Motor neuron (in vitro differentiated cells): ENCODE measurements around the gene TMEM43. TPM values are rescaled to one million over a fixed set of nuclear protein-coding genes. Genes with fewer than 3 reads are reported as not detected.
A peak's percentile ranks its signal among the peaks of the same experiment; 100 is the strongest.
"Not testable (repeated sequence)": the region's sequence is repeated elsewhere in the genome, so short reads cannot be mapped to it uniquely, and the experiment has no call there.

Experiments used
- ATAC-seq, 8 experiments: fragments of 200-7000 bp; cut with Tn5 transposase; replicated peaks in 6 of 8; 2 replicates each; pipeline ENCODE4 v1.8.0; 2021; ENCODE audit warnings: mild to moderate bottlenecking in 8 of 8, moderate library complexity in 8 of 8
- H3K27ac ChIP-seq, 2 donors: fragments of 250-450 bp; sonication (Bioruptor Pico); 2 replicates each; pipeline ENCODE4 v1.9.0; 2021; ENCODE audit warnings: antibody characterized with exemption in 2 of 2, mild to moderate bottlenecking in 2 of 2, moderate library complexity in 1 of 2
- H3K4me1 ChIP-seq, 2 donors: fragments of 250-450 bp; sonication (Bioruptor Pico); replicated peaks in 1 of 2; 2 replicates each; pipeline ENCODE4 v1.6.1; 2021; ENCODE audit warnings: antibody characterized with exemption in 2 of 2, mild to moderate bottlenecking in 2 of 2, moderate library complexity in 1 of 2
- H3K4me3 ChIP-seq, 5 donors: fragments of 250-450 bp; sonication (Bioruptor Pico); 2 replicates each; pipeline ENCODE4 v1.9.0; 2021; ENCODE audit warnings: antibody characterized with exemption in 5 of 5, mild to moderate bottlenecking in 5 of 5, moderate library complexity in 4 of 5
- WGBS, 10 experiments: fragments of 450-650 bp; shearing (Covaris generic); methylation state at CpG; one replicate each; pipeline ENCODE4 v1.0.0; 2022; 5-methylcytosine and 5-hydroxymethylcytosine counted together
- in situ Hi-C, 9 experiments: fragments of 400-800 bp; cut with MboI; loops; one replicate each; pipeline ENCODE4 v1.15.0; 2021; ENCODE audit warnings: low sequenced_read_pairs in 9 of 9, low pct_unique_long_range_greater_than_20kb in 2 of 9; ENCODE audit not compliant: unreplicated experiment in 9 of 9
- total RNA-seq, 8 experiments: library from RNA; unstranded; fragments of 300-600 nt; gene quantifications; 2 replicates each; pipeline versions ENCODE4 v1.2.3 to v1.2.4, GENCODE V29; 2022

Gene TMEM43
- total RNA-seq = 10 to 100 TPM; 27.7 to 81.8 (median 48.6) TPM

DNA sequence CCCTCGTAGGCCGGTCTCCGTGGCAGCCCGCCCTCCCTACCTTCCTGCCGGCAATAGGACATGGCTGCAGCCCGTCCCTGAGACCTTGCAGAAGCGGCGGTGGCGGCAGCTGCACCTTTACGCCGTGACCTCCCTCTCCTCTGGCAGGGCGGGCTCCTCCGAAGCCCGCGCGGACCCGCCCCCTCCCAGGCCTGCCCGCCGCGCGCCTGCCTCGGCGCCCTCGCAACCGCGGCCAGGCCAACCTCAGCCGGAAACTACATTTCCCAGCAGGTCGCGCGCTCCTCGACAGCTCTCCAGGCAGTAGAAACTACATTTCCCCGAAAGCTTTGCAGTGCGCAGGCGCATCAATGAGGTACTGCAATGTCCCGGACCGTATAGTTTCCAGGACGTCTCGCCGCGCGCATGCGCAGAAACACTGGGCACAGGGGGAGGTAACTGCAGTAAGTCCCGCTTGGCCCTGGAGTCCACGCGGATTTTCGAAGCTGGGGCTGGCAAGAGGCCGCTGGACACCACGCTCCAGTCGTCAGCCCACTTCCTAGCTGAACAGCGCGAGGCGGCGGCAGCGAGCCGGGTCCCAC lies at the start of gene TMEM43, which contains the start of gene CHCHD4:
TMEM43 (plus strand) TSS at position 438 of the 578 bp plus-strand sequence. CDS start 142 bp downstream, outside the sequence.
CHCHD4 (minus strand) TSS at position 256 of the 578 bp plus-strand sequence; CDS start at position 62, 194 bp downstream.
- Histone ChIP-seq H3K4me1 (peaks cover 12 to 16% of the 10 kb centered on the region in 2 donors), H3K27ac (peak within 1 kb of the TSS; percentile 69 to 82), H3K4me3 (peak within 1 kb of the TSS; percentile 53 to 89 (median 65))
- in situ Hi-C loops = loop anchor here in 1 of 9 experiments (25.0 kb wide), 1 partner anchor 187 kb away; no protein-coding TSS in a partner anchor
- peak; percentile 65 to 91 (median 88) for ATAC-seq
- WGBS, 10 experiments = 0 to 1% methylated on average over 10 to 19 of the region's 55 CpGs; no CpG with 5 or more reads in 8 of the 10 experiments

- H3K4me1 ChIP-seq, ATAC-seq, H3K27ac ChIP-seq, in situ Hi-C loops, H3K4me3 ChIP-seq: not testable (repeated sequence)
- 0 to 71% (median 40%) methylated on average over 1 of the region's 3 CpGs; no CpG with 5 or more reads in 7 of the 10 experiments for WGBS, 10 experiments
Measured at GRCh38 chr3:14075233-14075632, 49.6 kb upstream of the TMEM43 start.

DNA sequence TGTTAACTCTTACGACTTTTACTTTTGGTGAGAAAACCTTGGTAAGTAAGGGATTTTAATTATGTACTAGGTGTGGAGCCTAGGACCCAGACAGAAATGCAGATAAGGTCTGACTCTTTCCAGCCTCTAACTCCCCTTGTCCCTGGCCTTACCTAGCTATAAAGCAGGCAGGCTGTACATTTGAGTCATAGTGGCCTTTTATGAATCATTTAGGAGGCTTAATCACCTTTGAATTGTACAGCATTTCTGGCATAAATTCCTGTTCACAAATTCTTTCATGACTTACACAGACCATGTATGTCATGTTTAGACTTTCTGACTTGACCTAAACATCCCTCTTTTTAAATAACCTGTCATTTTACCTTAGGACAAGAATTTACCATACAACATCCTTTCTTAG lies 47.5 kb upstream of the TMEM43 start:
- 73 to 100% (median 81%) methylated on average over 1 of the region's 1 CpG; no CpG with 5 or more reads in 4 of the 10 experiments for WGBS, 10 experiments
- ATAC-seq = no peak

DNA sequence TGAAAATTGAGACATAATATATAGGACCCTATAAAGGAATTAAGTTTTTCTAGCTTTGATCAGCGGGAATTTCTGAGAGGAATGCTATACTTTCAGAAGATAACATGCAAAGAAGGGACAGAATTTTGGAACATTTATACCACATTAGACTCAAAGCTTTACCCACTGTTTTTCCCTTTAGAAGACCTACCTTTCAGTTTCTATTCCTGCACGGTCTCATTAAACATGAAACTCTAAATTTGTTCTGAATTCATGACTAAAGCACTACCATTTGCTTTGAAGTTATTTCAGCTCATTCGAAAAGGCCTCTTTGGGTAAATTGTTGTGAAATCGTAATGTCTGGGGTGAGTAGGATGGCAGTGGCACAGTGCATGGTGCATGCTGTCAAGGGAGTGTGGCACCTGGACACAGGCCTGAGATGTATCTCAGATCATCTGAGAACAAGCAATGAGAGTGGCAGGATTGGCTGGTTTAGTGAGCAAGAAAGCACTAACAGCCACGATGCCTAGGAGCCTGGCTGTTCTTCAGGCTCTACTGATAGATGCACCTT lies 42.7 kb upstream of the TMEM43 start:
- in situ Hi-C loops = no loop called here

More for the DNA sequence above, 47.5 kb upstream of the TMEM43 start:
- Histone ChIP-seq H3K27ac (no peak overlapping the region), H3K4me1 (no peaks in the 10 kb centered on the region), H3K4me3 (no peak overlapping the region)
- in situ Hi-C loops = no loop called here

DNA sequence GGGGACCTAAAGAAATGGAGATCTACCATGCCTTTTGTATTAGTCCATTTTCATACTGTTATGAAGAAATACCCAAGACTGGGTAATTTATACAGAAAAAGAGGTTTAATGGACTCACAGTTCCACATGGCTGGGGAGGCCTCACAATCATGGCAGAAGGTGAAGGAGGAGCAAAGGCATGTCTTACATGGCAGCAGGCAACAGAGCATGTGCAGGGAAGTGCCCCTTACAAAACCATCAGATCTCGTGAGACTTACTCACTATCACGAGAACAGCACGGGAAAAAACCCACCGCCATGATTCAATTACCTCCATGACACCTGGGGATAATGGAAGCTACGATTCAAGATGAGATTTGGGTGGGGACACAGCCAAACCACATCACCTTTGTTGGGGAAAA lies 37.4 kb upstream of the TMEM43 start:
- H3K4me3 ChIP-seq, H3K4me1 ChIP-seq, in situ Hi-C loops, ATAC-seq, H3K27ac ChIP-seq: not testable (repeated sequence)
- 0 to 86% (median 54%) methylated on average over 1 to 5 of the region's 5 CpGs; no CpG with 5 or more reads in 2 of the 10 experiments for WGBS, 10 experiments

More for the DNA sequence above, 42.7 kb upstream of the TMEM43 start:
- no peak for ATAC-seq
- 10 to 88% (median 47%) methylated on average over 2 to 5 of the region's 5 CpGs; no CpG with 5 or more reads in 2 of the 10 experiments for WGBS, 10 experiments
- Histone ChIP-seq H3K27ac (no peak overlapping the region), H3K4me1 (no peaks in the 10 kb centered on the region), H3K4me3 (no peak overlapping the region)

GRCh38 chr3:14091959-14092358 lies 32.9 kb upstream of the TMEM43 start:
- in situ Hi-C loops = not testable (repeated sequence)

DNA sequence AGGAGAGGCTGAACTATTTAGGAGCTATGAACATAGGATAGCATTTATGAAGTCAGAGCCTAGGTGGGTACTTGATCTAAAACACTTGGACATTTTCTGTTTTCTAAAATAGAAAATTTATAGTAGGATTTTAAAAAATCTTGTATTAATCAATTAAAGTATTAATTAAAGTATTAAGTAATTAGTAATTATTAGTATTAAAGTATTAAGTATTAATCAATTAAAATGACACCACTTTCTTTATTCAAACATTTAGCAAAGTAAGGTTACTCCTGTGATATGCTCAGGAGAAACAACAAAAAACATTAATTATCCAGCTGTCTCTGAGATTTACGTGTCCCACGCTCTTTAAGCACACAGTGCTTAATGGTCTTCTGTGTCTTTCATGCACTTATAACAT lies 32.4 kb upstream of the TMEM43 start:
- ATAC-seq = no peak
- Histone ChIP-seq H3K27ac (no peak overlapping the region), H3K4me1 (no peaks in the 10 kb centered on the region), H3K4me3 (no peak overlapping the region)
- in situ Hi-C loops = no loop called here
- WGBS, 10 experiments = 95 to 100% (median 100%) methylated on average over 1 to 2 of the region's 2 CpGs; no CpG with 5 or more reads in 3 of the 10 experiments

More at GRCh38 chr3:14091959-14092358, 32.9 kb upstream of the TMEM43 start:
- not testable (repeated sequence) for H3K27ac ChIP-seq, H3K4me3 ChIP-seq, ATAC-seq, H3K4me1 ChIP-seq
- 0 to 100% (median 96%) methylated on average over 1 to 2 of the region's 5 CpGs; no CpG with 5 or more reads in 6 of the 10 experiments for WGBS, 10 experiments

GRCh38 chr3:14093831-14094230 lies 31.0 kb upstream of the TMEM43 start:
- no peak for ATAC-seq
- in situ Hi-C loops = no loop called here

DNA sequence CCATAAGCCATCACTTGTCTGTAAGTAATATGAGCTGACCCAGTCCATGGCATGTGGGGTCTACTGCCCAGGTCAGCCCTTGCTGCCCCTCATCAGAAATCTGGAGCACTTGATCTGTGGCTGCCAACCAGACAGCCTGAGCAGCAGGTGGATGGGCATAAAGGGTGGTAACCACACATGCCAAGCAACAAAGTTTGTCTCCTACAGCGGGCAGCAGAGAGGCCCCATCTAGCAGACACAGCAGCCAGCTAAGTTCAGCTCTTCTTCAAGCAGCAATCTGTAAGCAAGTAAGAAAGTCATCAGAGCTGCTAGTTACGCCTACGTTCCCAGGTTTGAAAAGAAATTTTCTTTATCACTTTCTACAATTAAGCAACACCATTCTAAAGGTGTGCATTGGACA lies 28.1 kb upstream of the TMEM43 start:
- Histone ChIP-seq H3K4me3 (no peak overlapping the region), H3K4me1 (no peaks in the 10 kb centered on the region), H3K27ac (no peak overlapping the region)
- WGBS, 10 experiments = 11 to 100% (median 82%) methylated on average over 1 to 3 of the region's 3 CpGs; no CpG with 5 or more reads in 2 of the 10 experiments
- in situ Hi-C loops = no loop called here
- ATAC-seq = peak in 1 of 8 experiments; percentile 43

More at GRCh38 chr3:14093831-14094230, 31.0 kb upstream of the TMEM43 start:
- Histone ChIP-seq H3K27ac (no peak overlapping the region), H3K4me3 (no peak overlapping the region), H3K4me1 (no peaks in the 10 kb centered on the region)

- 31 to 94% (median 75%) methylated on average over 2 to 5 of the region's 5 CpGs for WGBS, 10 experiments
- in situ Hi-C loops = no loop called here
- Histone ChIP-seq H3K4me1 (no peaks in the 10 kb centered on the region), H3K27ac (no peak overlapping the region), H3K4me3 (no peak overlapping the region)
- ATAC-seq = no peak
Measured at GRCh38 chr3:14097616-14098391, 27.0 kb upstream of the TMEM43 start.

DNA sequence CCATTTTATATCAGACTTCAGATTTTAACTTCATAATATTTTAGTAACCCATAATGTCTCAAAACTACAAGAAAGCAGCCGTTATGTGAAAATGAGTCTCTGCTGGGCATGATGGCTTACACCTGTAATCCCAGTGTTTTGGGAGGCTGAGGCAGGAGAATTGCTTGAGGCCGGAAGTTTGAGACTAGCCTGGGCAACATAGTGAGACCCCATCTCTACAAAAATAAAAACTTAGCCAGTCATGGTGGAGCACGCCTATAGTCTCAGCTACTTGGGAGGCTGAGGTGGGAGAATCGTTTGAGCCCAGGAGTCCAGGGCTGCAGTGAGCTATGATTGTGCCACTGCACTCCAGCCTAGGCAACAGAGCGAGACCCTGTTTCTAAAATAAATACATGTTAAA lies 15.0 kb upstream of the TMEM43 start:
- H3K4me1 ChIP-seq, H3K27ac ChIP-seq, ATAC-seq, H3K4me3 ChIP-seq: not testable (repeated sequence)
- in situ Hi-C loops = loop anchor here in 1 of 9 experiments (25.0 kb wide), 1 partner anchor 173 kb away; no protein-coding TSS in a partner anchor
- WGBS, 10 experiments = 80 to 100% (median 100%) methylated on average over 1 to 3 of the region's 5 CpGs; no CpG with 5 or more reads in 1 of the 10 experiments

DNA sequence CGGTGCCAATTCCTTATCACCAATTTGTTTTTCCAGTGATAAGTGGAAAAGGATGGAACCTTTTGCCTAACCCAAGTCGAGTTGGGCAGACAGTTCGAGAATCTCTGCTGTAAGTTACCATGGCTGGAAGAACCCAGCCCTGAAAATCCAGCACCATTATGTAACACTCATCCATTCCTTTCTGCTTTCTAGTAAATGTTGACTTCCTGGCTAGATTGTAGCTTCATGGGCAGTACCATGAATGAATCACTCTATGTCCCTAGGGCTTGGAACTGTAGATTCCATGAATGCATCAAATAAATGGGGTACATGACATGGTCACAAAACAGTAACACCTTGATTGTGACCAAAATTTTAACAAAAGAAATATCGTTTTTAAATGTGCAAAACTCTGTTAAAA lies 14.2 kb upstream of the TMEM43 start:
- WGBS, 10 experiments = 72 to 100% (median 91%) methylated on average over 1 to 4 of the region's 4 CpGs
- no peak for ATAC-seq
- Histone ChIP-seq H3K4me1 (no peaks in the 10 kb centered on the region), H3K27ac (no peak overlapping the region), H3K4me3 (no peak overlapping the region)
- in situ Hi-C loops = loop anchor here in 1 of 9 experiments (25.0 kb wide), 1 partner anchor 173 kb away; no protein-coding TSS in a partner anchor
